Measurements from ENCODE around the gene PROSER2.
A peak's percentile ranks its signal among the peaks of the same experiment; 100 is the strongest.

PROSER2 gene

GRCh38 chr10:11804336-11804735, 18.8 kb upstream of the PROSER2 start:
- no peak overlapping the region for H3K4me3 ChIP-seq (replicated peaks in 1 of 2; ENCODE audit: low read depth in 2 of 2, low read length in 2 of 2)
- TF ChIP-seq CTCF (IDR thresholded peaks at IDR 0.05; ENCODE audit: low read depth, low read length): no peak
- no peak for DNase-seq (ENCODE audit: low read depth in 2 of 2)

GRCh38 chr10:11805792-11806191, 17.4 kb upstream of the PROSER2 start:
- no peak overlapping the region for H3K4me3 ChIP-seq (replicated peaks in 1 of 2; ENCODE audit: low read depth in 2 of 2, low read length in 2 of 2)
- DNase-seq (ENCODE audit: low read depth in 2 of 2): no peak
- no peak for TF ChIP-seq CTCF (IDR thresholded peaks at IDR 0.05; ENCODE audit: low read depth, low read length)

- no peak for DNase-seq (ENCODE audit: low read depth in 2 of 2)
- no peak overlapping the region for H3K4me3 ChIP-seq (replicated peaks in 1 of 2; ENCODE audit: low read depth in 2 of 2, low read length in 2 of 2)
- TF ChIP-seq CTCF (IDR thresholded peaks at IDR 0.05; ENCODE audit: low read depth, low read length): no peak
These were observed 16.4 kb upstream of the PROSER2 start for GRCh38 chr10:11806706-11807105.

GRCh38 chr10:11808808-11809207, 14.3 kb upstream of the PROSER2 start:
- no peak for TF ChIP-seq CTCF (IDR thresholded peaks at IDR 0.05; ENCODE audit: low read depth, low read length)
- no peak for DNase-seq (ENCODE audit: low read depth in 2 of 2)
- no peak overlapping the region for H3K4me3 ChIP-seq (replicated peaks in 1 of 2; ENCODE audit: low read depth in 2 of 2, low read length in 2 of 2)

- no peak overlapping the region for H3K4me3 ChIP-seq (replicated peaks in 1 of 2; ENCODE audit: low read depth in 2 of 2, low read length in 2 of 2)
- no peak for TF ChIP-seq CTCF (IDR thresholded peaks at IDR 0.05; ENCODE audit: low read depth, low read length)
- DNase-seq (ENCODE audit: low read depth in 2 of 2): peak; percentile 68 to 74
These were observed 12.8 kb upstream of the PROSER2 start for GRCh38 chr10:11810313-11810766.

- H3K4me3 ChIP-seq (replicated peaks in 1 of 2; ENCODE audit: low read depth in 2 of 2, low read length in 2 of 2): no peak overlapping the region
- no peak for TF ChIP-seq CTCF (IDR thresholded peaks at IDR 0.05; ENCODE audit: low read depth, low read length)
- no peak for DNase-seq (ENCODE audit: low read depth in 2 of 2)
These were observed 12.2 kb upstream of the PROSER2 start for GRCh38 chr10:11810973-11811372.

GRCh38 chr10:11813177-11813576, 10.0 kb upstream of the PROSER2 start:
- H3K4me3 ChIP-seq (replicated peaks in 1 of 2; ENCODE audit: low read depth in 2 of 2, low read length in 2 of 2): no peak overlapping the region
- DNase-seq (ENCODE audit: low read depth in 2 of 2): no peak
- TF ChIP-seq CTCF (IDR thresholded peaks at IDR 0.05; ENCODE audit: low read depth, low read length): no peak

Data from cardiac fibroblast (primary cell).